B cell (primary cell): Measurements from ENCODE around the gene PLAC1.

Source experiments
- EZH2 ChIP-seq: IDR thresholded peaks from 2 replicates; pipeline ENCODE4 v1.6.1; 2012; ENCODE audit warnings: borderline replicate concordance, low read depth, mild to moderate bottlenecking, moderate library complexity, low read length; ENCODE audit not compliant: insufficient read depth, poor library complexity, severe bottlenecking
- TF ChIP-seq, protein P1 (sequence below): fragments of 200-600 bp; IDR thresholded peaks from one replicate; pipeline ENCODE4 v1.8.0; 2022; ENCODE audit warnings: antibody characterized with exemption, mild to moderate bottlenecking

DNA sequence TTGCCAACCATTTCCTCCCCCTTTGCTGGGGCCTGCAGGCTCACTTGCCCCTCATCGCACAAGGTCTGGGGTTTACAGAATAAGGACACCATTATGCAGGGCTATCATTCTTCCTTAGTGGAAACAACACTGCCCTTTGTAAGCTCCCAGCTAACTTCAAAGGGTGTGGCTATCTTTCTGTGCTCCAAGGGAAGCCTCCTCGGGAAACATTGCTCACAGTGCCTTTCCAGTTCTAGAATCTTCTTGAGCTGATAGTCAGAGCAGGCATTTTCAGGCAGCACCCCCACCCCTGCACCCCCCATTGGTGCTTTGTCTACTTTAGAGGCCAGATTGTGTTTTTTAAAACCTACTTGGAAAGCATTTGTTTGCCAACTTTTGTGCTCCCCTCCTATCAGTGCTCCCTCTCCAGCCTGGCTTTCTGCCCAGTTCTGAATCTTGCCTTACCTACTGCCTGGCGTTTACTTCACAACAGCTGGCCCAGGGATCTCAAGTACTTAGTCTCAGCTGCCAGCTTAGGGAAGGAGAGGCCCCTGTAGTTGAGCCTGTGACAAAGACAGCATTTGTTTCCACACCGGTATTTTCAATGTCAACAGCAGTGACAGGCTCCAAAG lies 53.5 kb downstream of the PLAC1 start:
- TF ChIP-seq, protein P1, sequence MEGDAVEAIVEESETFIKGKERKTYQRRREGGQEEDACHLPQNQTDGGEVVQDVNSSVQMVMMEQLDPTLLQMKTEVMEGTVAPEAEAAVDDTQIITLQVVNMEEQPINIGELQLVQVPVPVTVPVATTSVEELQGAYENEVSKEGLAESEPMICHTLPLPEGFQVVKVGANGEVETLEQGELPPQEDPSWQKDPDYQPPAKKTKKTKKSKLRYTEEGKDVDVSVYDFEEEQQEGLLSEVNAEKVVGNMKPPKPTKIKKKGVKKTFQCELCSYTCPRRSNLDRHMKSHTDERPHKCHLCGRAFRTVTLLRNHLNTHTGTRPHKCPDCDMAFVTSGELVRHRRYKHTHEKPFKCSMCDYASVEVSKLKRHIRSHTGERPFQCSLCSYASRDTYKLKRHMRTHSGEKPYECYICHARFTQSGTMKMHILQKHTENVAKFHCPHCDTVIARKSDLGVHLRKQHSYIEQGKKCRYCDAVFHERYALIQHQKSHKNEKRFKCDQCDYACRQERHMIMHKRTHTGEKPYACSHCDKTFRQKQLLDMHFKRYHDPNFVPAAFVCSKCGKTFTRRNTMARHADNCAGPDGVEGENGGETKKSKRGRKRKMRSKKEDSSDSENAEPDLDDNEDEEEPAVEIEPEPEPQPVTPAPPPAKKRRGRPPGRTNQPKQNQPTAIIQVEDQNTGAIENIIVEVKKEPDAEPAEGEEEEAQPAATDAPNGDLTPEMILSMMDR = no peak
- no peak for TF ChIP-seq EZH2
